Body of pancreas (tissue), 4 donors: ENCODE results near the gene CARD11.

Experiments used
- POLR2A ChIP-seq, 3 donors: fragments of 450-650 bp; IDR thresholded peaks; one replicate each; pipeline ENCODE4 v1.6.1; 2016; ENCODE audit warnings: antibody characterized with exemption in 3 of 3, mild to moderate bottlenecking in 2 of 3
- TF ChIP-seq, protein P1 (sequence below), 7 experiments: fragments of 450-650 bp in 4 of 7; fragments of 200-600 bp in 3 of 7; sonication (generic) in 3 of 7; IDR thresholded peaks; one replicate each; pipeline ENCODE4 v1.5.1; 2016 to 2019; ENCODE audit warnings: antibody characterized with exemption in 7 of 7

DNA sequence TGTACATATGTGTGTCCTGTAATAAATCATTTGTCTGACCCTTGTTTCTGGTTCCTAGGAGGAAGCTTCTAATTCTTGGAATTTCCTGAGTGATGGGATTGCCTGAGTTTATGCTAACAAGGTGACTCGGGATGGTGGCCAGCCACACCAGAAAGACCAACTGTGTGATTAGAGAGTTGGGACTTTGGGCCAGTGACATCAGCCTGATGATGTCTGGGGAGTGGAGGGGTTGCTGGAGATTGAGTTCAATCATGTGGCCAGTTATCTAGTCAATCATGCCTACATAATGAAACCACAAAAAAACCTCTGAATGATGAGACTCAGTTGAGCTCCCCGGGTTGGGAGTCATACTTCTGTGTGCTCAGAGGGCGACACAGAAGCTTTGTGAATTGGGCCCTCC is 23.5 kb upstream of the CARD11 start:
- TF ChIP-seq, protein P1, sequence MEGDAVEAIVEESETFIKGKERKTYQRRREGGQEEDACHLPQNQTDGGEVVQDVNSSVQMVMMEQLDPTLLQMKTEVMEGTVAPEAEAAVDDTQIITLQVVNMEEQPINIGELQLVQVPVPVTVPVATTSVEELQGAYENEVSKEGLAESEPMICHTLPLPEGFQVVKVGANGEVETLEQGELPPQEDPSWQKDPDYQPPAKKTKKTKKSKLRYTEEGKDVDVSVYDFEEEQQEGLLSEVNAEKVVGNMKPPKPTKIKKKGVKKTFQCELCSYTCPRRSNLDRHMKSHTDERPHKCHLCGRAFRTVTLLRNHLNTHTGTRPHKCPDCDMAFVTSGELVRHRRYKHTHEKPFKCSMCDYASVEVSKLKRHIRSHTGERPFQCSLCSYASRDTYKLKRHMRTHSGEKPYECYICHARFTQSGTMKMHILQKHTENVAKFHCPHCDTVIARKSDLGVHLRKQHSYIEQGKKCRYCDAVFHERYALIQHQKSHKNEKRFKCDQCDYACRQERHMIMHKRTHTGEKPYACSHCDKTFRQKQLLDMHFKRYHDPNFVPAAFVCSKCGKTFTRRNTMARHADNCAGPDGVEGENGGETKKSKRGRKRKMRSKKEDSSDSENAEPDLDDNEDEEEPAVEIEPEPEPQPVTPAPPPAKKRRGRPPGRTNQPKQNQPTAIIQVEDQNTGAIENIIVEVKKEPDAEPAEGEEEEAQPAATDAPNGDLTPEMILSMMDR (IDR thresholded peaks at IDR 0.05), result no peak
- no peak for TF ChIP-seq POLR2A (IDR thresholded peaks at IDR 0.05)
